HG03565 (cell line): ENCODE measurements around the gene IL17REL.
"Not testable (repeated sequence)": the region's sequence is repeated elsewhere in the genome, so short reads cannot be mapped to it uniquely, and the experiment has no call there.

Experiments used
- ATAC-seq: cut with Tn5 transposase; IDR thresholded peaks from one replicate; pipeline ENCODE4 v1.9.1; 2021; ENCODE audit warnings: mild to moderate bottlenecking, moderate library complexity; ENCODE audit not compliant: unreplicated experiment

The IL17REL gene

DNA sequence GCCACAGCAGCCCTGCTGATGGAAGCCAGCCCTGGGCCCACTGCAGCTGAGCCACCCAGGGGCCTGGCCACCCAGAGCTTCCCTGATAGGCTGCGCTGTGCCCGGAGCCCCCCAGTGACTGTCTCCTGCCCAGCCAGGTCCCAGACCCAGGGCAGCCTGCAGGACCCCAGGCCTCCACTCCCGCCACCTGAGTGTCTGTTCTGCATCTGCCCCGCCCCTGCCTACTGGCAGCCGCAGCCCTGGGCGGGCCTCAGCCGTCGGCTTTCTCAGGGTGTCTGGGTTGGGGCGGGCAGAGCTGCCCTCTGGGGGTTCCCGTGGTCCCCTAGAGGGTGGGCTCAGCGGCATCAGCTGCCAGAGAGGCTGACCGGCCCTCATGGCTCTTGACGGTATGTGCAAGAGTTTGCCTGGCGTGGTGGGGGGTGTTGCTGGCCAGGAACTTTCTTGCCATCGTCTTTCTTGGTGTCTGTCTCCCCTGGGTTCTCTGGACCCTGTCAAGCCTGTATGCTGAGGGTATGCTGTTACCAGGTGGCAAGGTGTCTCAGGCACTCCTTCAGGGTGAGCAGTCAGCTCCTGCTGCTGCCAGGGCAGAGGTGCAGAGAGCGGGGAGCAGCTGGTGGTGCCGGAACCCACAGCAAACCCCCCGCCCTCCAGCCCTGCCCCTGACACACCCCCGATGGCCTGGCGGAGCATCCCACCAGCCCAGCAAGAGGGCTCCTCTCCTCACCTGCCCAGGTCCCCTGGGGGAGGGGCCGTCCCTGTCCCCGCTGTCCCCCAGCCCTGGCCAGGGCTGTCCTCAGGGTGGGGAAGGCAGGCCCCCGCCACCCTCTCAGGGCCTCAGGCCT, 64.2 kb downstream of the IL17REL start:
- ATAC-seq = no peak

DNA sequence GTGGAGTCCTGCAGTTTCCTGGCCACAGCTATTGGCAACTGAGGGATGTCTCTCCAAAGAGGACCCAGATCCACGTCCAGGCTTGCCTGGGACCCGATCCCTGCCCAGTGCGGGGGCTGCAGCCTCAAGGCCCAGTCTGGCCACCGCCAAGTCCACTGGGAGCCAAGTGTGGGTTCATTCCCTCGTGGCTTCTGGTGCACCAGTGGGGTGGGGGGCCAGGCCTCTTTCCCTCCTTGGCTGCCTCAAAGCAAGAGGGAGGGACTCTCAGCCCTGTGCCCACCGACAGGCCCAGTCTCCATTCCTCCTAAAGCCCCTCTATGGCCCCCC, 65.3 kb downstream of the IL17REL start:
- ATAC-seq = no peak

DNA sequence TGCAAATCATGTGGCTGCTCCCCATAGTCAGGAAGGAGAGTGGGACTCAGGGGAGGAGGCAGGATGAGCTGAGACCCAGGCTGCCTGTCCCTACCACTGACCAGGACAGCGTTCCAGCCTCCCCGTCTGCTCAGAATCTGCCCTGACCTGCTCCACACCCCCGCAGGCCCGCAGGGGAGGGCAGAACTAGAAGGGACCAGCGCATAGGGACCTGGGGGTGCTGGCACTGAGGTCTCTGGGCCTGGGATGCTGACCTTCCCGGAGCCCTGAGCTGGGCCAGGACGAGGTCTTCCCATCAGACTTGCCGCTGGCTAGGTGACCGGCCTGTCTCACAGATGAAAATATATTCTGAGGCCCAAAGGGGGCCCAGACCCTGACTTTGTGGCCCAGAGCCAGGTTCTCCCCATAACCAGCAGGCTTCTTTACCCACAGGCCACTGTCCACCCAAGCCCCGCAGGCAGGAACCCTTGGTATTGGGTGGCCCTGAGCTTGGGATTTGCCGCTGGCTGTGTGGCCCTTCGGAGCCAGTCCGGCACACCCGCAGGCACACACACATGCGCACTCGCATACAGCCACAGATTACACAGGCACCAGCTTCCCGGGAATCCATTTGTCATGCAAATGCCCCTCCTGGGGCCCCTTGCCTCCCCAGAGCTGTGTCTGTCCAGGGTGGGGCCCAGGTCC, 65.8 kb downstream of the IL17REL start:
- ATAC-seq = no peak

DNA sequence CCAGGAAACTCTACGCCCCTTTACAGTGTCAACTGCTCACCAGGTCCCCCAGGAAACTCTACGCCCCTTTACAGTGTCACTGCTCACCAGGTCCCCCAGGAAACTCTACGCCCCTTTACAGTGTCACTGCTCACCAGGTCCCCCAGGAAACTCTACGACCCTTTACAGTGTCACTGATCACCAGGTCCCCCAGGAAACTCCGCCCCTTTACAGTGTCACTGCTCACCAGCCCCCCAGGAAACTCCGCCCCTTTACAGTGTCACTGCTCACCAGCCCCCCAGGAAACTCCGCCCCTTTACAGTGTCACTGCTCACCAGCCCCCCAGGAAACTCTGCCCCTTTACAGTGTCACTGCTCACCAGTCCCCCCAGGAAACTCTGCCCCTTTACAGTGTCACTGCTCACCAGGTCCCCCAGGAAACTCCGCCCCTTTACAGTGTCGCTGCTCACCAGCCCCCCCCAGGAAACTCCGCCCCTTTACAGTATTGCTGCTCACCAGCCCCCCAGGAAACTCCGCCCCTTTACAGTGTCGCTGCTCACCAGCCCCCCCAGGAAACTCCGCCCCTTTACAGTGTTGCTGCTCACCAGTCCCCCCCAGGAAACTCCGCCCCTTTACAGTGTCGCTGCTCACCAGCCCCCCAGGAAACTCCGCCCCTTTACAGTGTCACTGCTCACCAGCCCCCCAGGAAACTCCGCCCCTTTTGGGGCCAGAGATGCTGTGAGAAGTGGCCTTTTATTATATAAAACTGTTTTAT, 67.3 kb downstream of the IL17REL start:
- not testable (repeated sequence) for ATAC-seq
